H1 (cell line): ENCODE results near the gene EZH1. TPM values are rescaled to one million over a fixed set of nuclear protein-coding genes. Genes with fewer than 3 reads are reported as not detected.

Experiments
- CTCF ChIA-PET: fragments of 300-600 bp; sonication (Branson Sonifier 250); formaldehyde crosslinking; loops from one replicate; lab custom pipeline; 2021; ENCODE audit not compliant: partially characterized antibody; lab: Charles Lee
- POLR2A ChIA-PET: fragments of 300-600 bp; sonication (Branson Sonifier 250); formaldehyde crosslinking; loops from one replicate; lab custom pipeline; 2021; ENCODE audit warnings: inconsistent platforms; ENCODE audit not compliant: partially characterized antibody; lab: Charles Lee
- DNase-seq, 2 experiments: peaks; one replicate each; pipeline versions ENCODE4 v3.0.0 to v3.0.0-alpha.2; 2010 to 2022; ENCODE audit warnings: low spot score in 2 of 2, low read depth in 1 of 2, mixed read lengths in 1 of 2
- FAIRE-seq: peaks from 2 replicates; lab custom pipeline; 2011; peaks lifted over from hg19 to GRCh38; lab: Jason Lieb, UNC
- H2AFZ ChIP-seq: 2 replicates; pipeline ENCODE4 v1.8.1; 2012; ENCODE audit warnings: low read length, inconsistent platforms
- H2AK5ac ChIP-seq: 2 replicates; pipeline ENCODE4 v1.6.1; 2013; ENCODE audit warnings: low read depth, low read length
- H2BK120ac ChIP-seq: replicated peaks from 2 replicates; pipeline ENCODE3; 2013; ENCODE audit warnings: low read depth, low read length, inconsistent platforms
- H2BK12ac ChIP-seq: 2 replicates; pipeline ENCODE4 v1.6.1; 2013; ENCODE audit warnings: low read depth, low read length
- H2BK15ac ChIP-seq: 2 replicates; pipeline ENCODE4 v1.6.1; 2013; ENCODE audit warnings: low read length
- H2BK20ac ChIP-seq: 2 replicates; pipeline ENCODE4 v1.6.1; 2013; ENCODE audit warnings: low read length
- H2BK5ac ChIP-seq: 2 replicates; pipeline ENCODE4 v1.6.1; 2013; ENCODE audit warnings: low read depth, low read length
- H3K14ac ChIP-seq: 2 replicates; pipeline ENCODE4 v1.6.1; 2013; ENCODE audit warnings: inconsistent platforms; ENCODE audit not compliant: insufficient read length
- H3K18ac ChIP-seq: 2 replicates; pipeline ENCODE4 v1.6.1; 2013; ENCODE audit warnings: low read length; ENCODE audit errors: extremely low read depth
- H3K23ac ChIP-seq: 2 replicates; pipeline ENCODE4 v1.6.1; 2013; ENCODE audit warnings: inconsistent platforms; ENCODE audit not compliant: insufficient read length
- H3K23me2 ChIP-seq: 2 replicates; pipeline ENCODE4 v1.6.1; 2013; ENCODE audit warnings: low read depth, low read length
- H3K27ac ChIP-seq: 2 replicates; pipeline ENCODE4 v1.6.1; 2011; ENCODE audit warnings: low read depth, low read length, inconsistent platforms
- H3K27me3 ChIP-seq, 4 experiments: replicated peaks in 1 of 4; 1 replicate in 1 of 4; 2 replicates in 3 of 4; pipeline versions ENCODE4 v1.6.1 to v1.8.1; 2011 to 2013; ENCODE audit warnings: low read length in 3 of 4, mild to moderate bottlenecking in 3 of 4, inconsistent platforms in 2 of 4, mixed read lengths in 2 of 4, moderate library complexity in 1 of 4; ENCODE audit not compliant: control insufficient read depth in 3 of 4, insufficient read depth in 3 of 4; ENCODE audit errors: extremely low read depth in 1 of 4
- H3K36me3 ChIP-seq, 4 experiments: 2 replicates each; pipeline versions ENCODE4 v1.6.1 to v1.8.1; 2011 to 2013; ENCODE audit warnings: mild to moderate bottlenecking in 4 of 4, low read length in 3 of 4, moderate library complexity in 2 of 4, control low read depth in 1 of 4, inconsistent platforms in 1 of 4; ENCODE audit not compliant: insufficient read depth in 4 of 4, control insufficient read depth in 2 of 4
- H3K4ac ChIP-seq: replicated peaks from 2 replicates; pipeline ENCODE3; 2013; ENCODE audit warnings: low read length, low read depth, mixed read lengths, inconsistent platforms; ENCODE audit not compliant: insufficient read length
- H3K4me1 ChIP-seq, 4 experiments: replicated peaks in 1 of 4; 1 replicate in 1 of 4; 2 replicates in 3 of 4; pipeline versions ENCODE4 v1.6.1 to v1.8.1; 2011 to 2013; ENCODE audit warnings: low read length in 3 of 4, inconsistent platforms in 2 of 4, mixed read lengths in 1 of 4; ENCODE audit not compliant: insufficient read depth in 4 of 4, control insufficient read depth in 3 of 4
- H3K4me2 ChIP-seq, 2 experiments: 2 replicates each; pipeline versions ENCODE4 v1.6.1 to v1.8.1; 2011 to 2013; ENCODE audit warnings: low read depth in 2 of 2, low read length in 2 of 2, control low read depth in 1 of 2, inconsistent platforms in 1 of 2, mild to moderate bottlenecking in 1 of 2; ENCODE audit not compliant: insufficient read depth in 1 of 2
- H3K4me3 ChIP-seq, 4 experiments: fragments of 200-600, 300-600 bp in 1 of 4; sonication (generic), shearing (Covaris generic), sonication (Bioruptor Twin) in 1 of 4; 2 replicates each; pipeline versions ENCODE4 v1.5.1 to v1.8.1; 2011 to 2016; ENCODE audit warnings: low read length in 4 of 4, low read depth in 3 of 4, control low read depth in 2 of 4, inconsistent platforms in 2 of 4, mild to moderate bottlenecking in 2 of 4, mixed read lengths in 1 of 4, moderate library complexity in 1 of 4; ENCODE audit not compliant: insufficient read depth in 2 of 4; ENCODE audit errors: extremely low read depth in 1 of 4
- H3K56ac ChIP-seq: replicated peaks from 2 replicates; pipeline ENCODE3; 2013; ENCODE audit warnings: low read depth, mild to moderate bottlenecking, mixed read lengths, low read length, inconsistent platforms; ENCODE audit not compliant: insufficient read length
- H3K79me1 ChIP-seq: 2 replicates; pipeline ENCODE4 v1.6.1; 2013; ENCODE audit warnings: low read depth, low read length, control low read depth
- H3K79me2 ChIP-seq, 2 experiments: 2 replicates each; pipeline versions ENCODE4 v1.6.1 to v1.8.1; 2012 to 2013; ENCODE audit warnings: low read length in 2 of 2, mild to moderate bottlenecking in 2 of 2, inconsistent platforms in 1 of 2; ENCODE audit not compliant: insufficient read depth in 2 of 2, control insufficient read depth in 1 of 2
- H3K9ac ChIP-seq, 4 experiments: replicated peaks in 1 of 4; 1 replicate in 1 of 4; 2 replicates in 3 of 4; pipeline versions ENCODE4 v1.6.1 to v1.8.1; 2011 to 2013; ENCODE audit warnings: low read depth in 3 of 4, low read length in 3 of 4, control low read depth in 2 of 4, mild to moderate bottlenecking in 2 of 4, moderate library complexity in 2 of 4, inconsistent platforms in 1 of 4; ENCODE audit errors: extremely low read depth in 1 of 4
- H3K9me3 ChIP-seq, 2 experiments: 2 replicates each; pipeline versions ENCODE4 v1.6.1 to v1.8.1; 2012 to 2013; ENCODE audit warnings: mild to moderate bottlenecking in 2 of 2, moderate library complexity in 2 of 2, control low read depth in 1 of 2, inconsistent platforms in 1 of 2, low read depth in 1 of 2, low read length in 1 of 2, mixed read lengths in 1 of 2; ENCODE audit not compliant: insufficient read depth in 2 of 2
- H4K20me1 ChIP-seq, 2 experiments: replicated peaks in 1 of 2; 2 replicates each; pipeline versions ENCODE3 to v1.8.1; 2011 to 2013; ENCODE audit warnings: inconsistent platforms in 2 of 2, low read length in 2 of 2, mild to moderate bottlenecking in 1 of 2; ENCODE audit not compliant: insufficient read depth in 2 of 2, control insufficient read depth in 1 of 2
- H4K5ac ChIP-seq: 2 replicates; pipeline ENCODE4 v1.6.1; 2013; ENCODE audit warnings: low read length, low read depth, mixed read lengths, inconsistent platforms; ENCODE audit not compliant: insufficient read length
- H4K8ac ChIP-seq: 2 replicates; pipeline ENCODE4 v1.8.0; 2013; ENCODE audit warnings: mild to moderate bottlenecking, moderate library complexity, low read length, inconsistent platforms; ENCODE audit not compliant: insufficient read depth; ENCODE audit errors: extremely low read depth
- H4K91ac ChIP-seq: replicated peaks from 2 replicates; pipeline ENCODE3; 2013; ENCODE audit warnings: low read length, mixed read lengths, inconsistent platforms; ENCODE audit not compliant: insufficient read length
- ATF3 ChIP-seq: IDR thresholded peaks from 2 replicates; pipeline ENCODE4 v1.6.1; 2011; ENCODE audit warnings: low read depth, mild to moderate bottlenecking, low read length; ENCODE audit not compliant: insufficient read depth
- BACH1 ChIP-seq: IDR thresholded peaks from 2 replicates; pipeline ENCODE4 v1.6.1; 2012; ENCODE audit warnings: low read length, improper control_type of control experiment
- BRCA1 ChIP-seq: IDR thresholded peaks from 2 replicates; pipeline ENCODE4 v1.6.1; 2012; ENCODE audit warnings: low read depth, low read length, improper control_type of control experiment
- CHD2 ChIP-seq: IDR thresholded peaks from 2 replicates; pipeline ENCODE4 v1.6.1; 2012; ENCODE audit warnings: low read length, improper control_type of control experiment
- EGR1 ChIP-seq: IDR thresholded peaks from 2 replicates; pipeline ENCODE4 v1.6.1; 2011; ENCODE audit warnings: low read depth, low read length, borderline replicate concordance
- GABPA ChIP-seq: IDR thresholded peaks from 2 replicates; pipeline ENCODE4 v1.6.1; 2011; ENCODE audit warnings: mild to moderate bottlenecking, low read length, moderate library complexity, borderline replicate concordance; ENCODE audit not compliant: insufficient read depth
- PHF8 ChIP-seq: fragments of 200-600 bp; sonication (generic); conservative IDR thresholded peaks from 2 replicates; pipeline ENCODE4 v1.7.1; 2012; ENCODE audit warnings: low read depth, mild to moderate bottlenecking, inconsistent platforms, low read length, moderate library complexity
- RFX5 ChIP-seq: IDR thresholded peaks from 2 replicates; pipeline ENCODE4 v1.6.1; 2011; ENCODE audit warnings: low read depth, low read length, improper control_type of control experiment, borderline replicate concordance
- RXRA ChIP-seq: IDR thresholded peaks from 2 replicates; pipeline ENCODE4 v1.6.1; 2011; ENCODE audit warnings: low read depth, mild to moderate bottlenecking, low read length, moderate library complexity; ENCODE audit not compliant: insufficient read depth
- SIX5 ChIP-seq: IDR thresholded peaks from 2 replicates; pipeline ENCODE4 v1.6.1; 2011; ENCODE audit warnings: mild to moderate bottlenecking, low read depth, low read length
- SP1 ChIP-seq: IDR thresholded peaks from 2 replicates; pipeline ENCODE4 v1.6.1; 2011; ENCODE audit warnings: low read depth, low read length
- TAF1 ChIP-seq: IDR thresholded peaks from 2 replicates; pipeline ENCODE4 v1.6.1; 2011; ENCODE audit warnings: mild to moderate bottlenecking, low read depth, low read length
- TAF7 ChIP-seq: optimal IDR thresholded peaks from 2 replicates; pipeline ENCODE3; 2011; ENCODE audit warnings: low read depth, mild to moderate bottlenecking, inconsistent platforms, low read length, moderate library complexity, borderline replicate concordance
- TBP ChIP-seq: IDR thresholded peaks from 2 replicates; pipeline ENCODE4 v1.6.1; 2011; ENCODE audit warnings: low read depth, low read length, improper control_type of control experiment
- YY1 ChIP-seq: IDR thresholded peaks from 2 replicates; pipeline ENCODE4 v1.6.1; 2011; ENCODE audit warnings: low read depth, mild to moderate bottlenecking, low read length
- WGBS, 2 experiments: shearing (Covaris generic) in 1 of 2; methylation state at CpG; one replicate each; pipeline versions ENCODE4 v1.1.6 to v1.1.7; 2013 to 2015; ENCODE audit warnings: low lambda C conversion rate in 2 of 2, mixed read lengths in 2 of 2, inconsistent platforms in 1 of 2, low coverage in 1 of 2, missing lambda C conversion rate in 1 of 2; ENCODE audit not compliant: insufficient replicate concordance in 2 of 2, insufficient coverage in 1 of 2, insufficient read length in 1 of 2; ENCODE audit errors: extremely low coverage in 1 of 2, missing lambda C conversion rate in 1 of 2; 5-methylcytosine and 5-hydroxymethylcytosine counted together
- polyA plus RNA-seq, 7 experiments: library from polyadenylated mRNA; depleted of rRNA in 3 of 7; stranded (reverse) in 5 of 7; unstranded in 2 of 7; fragments of >200 nt in 5 of 7; fragments of 200-250 nt in 2 of 7; gene quantifications; 1 replicate in 5 of 7; 2 replicates in 1 of 7; 4 replicates in 1 of 7; pipeline versions ENCODE4 v1.2.1 to v1.2.3, GENCODE V29; 2011 to 2013; ENCODE audit warnings: missing spikeins in 2 of 7, mixed read lengths in 2 of 7
- total RNA-seq: library from RNA; stranded (reverse); fragmentation: NEBNext Ultra II Directional; extraction: Animal tissue kit (Norgen Biotek cat#: 25700); gene quantifications from 2 replicates; pipeline ENCODE4 v1.2.1, GENCODE V29; 2021

Gene EZH1
- total and polyA plus RNA-seq, 2 of the 8 experiments (the other 6 are each of a cell fraction or from before 2014, with no cell fraction given): 17.4 to 20.8 TPM

- Histone ChIP-seq H3K4ac (no peak overlapping the region), H3K4me2 (no peak overlapping the region), H4K5ac (no peak overlapping the region), H3K4me3 (no peak overlapping the region), H2BK15ac (no peak overlapping the region), H2BK5ac (no peak overlapping the region), H3K27me3 (peaks cover 6 to 26% (median 19%) of the 10 kb centered on the region in 4 experiments), H3K4me1 (peaks cover 0 to 14% (median 8%) of the 10 kb centered on the region in 4 experiments; a peak in 6 of 7 replicates), H2BK20ac (0 out of 2 replicates have a peak overlapping the region, but pooled peaks have one; percentile 13), H2BK120ac (no peak overlapping the region), H3K56ac (no peak overlapping the region), H3K36me3 (peaks cover 0 to 1% (median under 1%) of the 10 kb centered on the region in 4 experiments; a peak in 3 of 8 replicates), H4K91ac (no peak overlapping the region), H4K20me1 (no peaks in the 10 kb centered on the region), H2AK5ac (no peak overlapping the region; the same call in 1 of the 2 replicates), H2BK12ac (no peak overlapping the region), H3K9me3 (no peaks in the 10 kb centered on the region), H2AFZ (no peak overlapping the region), H3K27ac (no peak overlapping the region), H3K18ac (no peak overlapping the region), H3K14ac (no peak overlapping the region), H3K79me1 (no peaks in the 10 kb centered on the region), H3K23ac (no peak overlapping the region), H3K9ac (no peak overlapping the region), H4K8ac (no peak overlapping the region), H3K79me2 (no peaks in the 10 kb centered on the region), H3K23me2 (peaks cover 11% of the 10 kb centered on the region)
- no peak for FAIRE-seq
- 91% methylated on average over 24 of the region's 25 CpGs; no CpG with 5 or more reads in 1 of the 2 experiments for WGBS, 2 experiments
- ChIA-PET POLR2A (interaction anchor here (1.8 kb wide), 1 partner anchor 10 kb away, joined by 6 read pairs; no protein-coding TSS in a partner anchor), CTCF (no interaction called here)
- DNase-seq: no peak
- no peak for TF ChIP-seq TAF1
- TF ChIP-seq YY1: no peak
- no peak for TF ChIP-seq BRCA1
- TF ChIP-seq ATF3: no peak
- no peak for TF ChIP-seq PHF8
- no peak for TF ChIP-seq EGR1
- no peak for TF ChIP-seq SIX5
- TF ChIP-seq CHD2: no peak
- no peak for TF ChIP-seq RXRA
- TF ChIP-seq TBP: no peak
- TF ChIP-seq SP1: no peak
- TF ChIP-seq RFX5: no peak
- no peak for TF ChIP-seq BACH1
- no peak for TF ChIP-seq TAF7
- TF ChIP-seq GABPA: no peak
Observed at GRCh38 chr17:42784409-42784808, 39.6 kb upstream of the EZH1 start.
